Measurements from ENCODE around the gene INCENP. TPM values are rescaled to one million over a fixed set of nuclear protein-coding genes. Genes with fewer than 3 reads are reported as not detected.
"Not testable (repeated sequence)": the region's sequence is repeated elsewhere in the genome, so short reads cannot be mapped to it uniquely, and the experiment has no call there.

The INCENP gene
- total RNA-seq, 2 donors from 2014 or later = 15.4 to 16.7 TPM

DNA sequence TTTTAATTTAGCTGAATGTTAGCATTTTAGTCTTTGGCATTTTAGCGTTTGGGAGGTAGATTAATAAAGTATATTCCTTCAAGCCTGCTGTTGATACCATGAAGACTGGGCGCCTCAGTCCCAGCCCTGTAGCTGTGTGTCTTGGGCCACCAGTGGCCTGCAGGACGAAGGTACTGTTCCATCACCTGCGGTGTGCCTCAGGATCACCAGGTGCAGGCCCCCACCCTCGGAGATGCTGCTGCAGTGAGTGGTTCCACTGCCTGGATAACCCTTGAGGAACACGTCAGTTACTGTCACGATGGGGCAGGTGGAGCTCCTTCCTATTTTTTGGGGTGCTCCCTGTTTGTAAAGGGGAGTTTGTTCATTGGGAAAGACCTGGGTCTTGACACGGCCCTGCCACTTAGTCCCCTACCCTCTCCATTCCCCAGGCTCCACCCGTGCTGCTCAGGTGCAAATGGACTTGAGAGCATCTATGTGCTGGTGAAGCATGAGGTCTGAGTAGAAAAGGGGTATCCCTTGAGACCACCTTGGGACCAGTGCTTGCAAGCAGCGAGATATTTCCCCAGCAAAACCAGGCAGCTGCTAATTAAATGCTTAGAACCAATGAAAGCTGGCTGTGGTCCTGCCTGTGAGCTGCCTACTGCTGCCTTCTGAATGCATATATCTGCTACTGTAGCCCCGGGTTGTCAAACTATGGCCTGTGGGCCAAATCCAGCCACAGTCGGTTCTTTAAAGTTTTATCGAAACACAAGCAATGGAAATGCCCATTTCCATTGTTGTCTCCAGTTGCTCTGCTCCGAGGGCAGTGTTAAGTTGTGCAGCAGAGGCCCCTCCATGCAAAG, 28.7 kb downstream of the INCENP start:
- no peak for DNase-seq
- intact Hi-C loops (cut with DNase I) = no loop called here
- no peak for ATAC-seq

DNA sequence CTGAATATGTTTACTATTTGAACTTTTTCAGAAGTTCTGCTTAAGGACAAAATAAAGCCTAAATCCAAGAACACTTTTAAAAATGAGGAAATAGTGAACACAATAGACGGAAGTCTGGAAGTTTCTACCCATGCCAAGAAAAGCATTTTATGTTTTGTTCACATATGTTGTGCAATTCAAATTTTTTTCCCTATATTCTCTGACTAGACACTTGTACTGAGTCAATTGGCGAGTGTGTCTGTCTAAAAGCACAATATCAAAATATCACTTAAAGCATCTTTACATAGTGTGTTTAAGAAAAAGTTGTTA, 29.2 kb downstream of the INCENP start:
- ATAC-seq (no peak), DNase-seq (no peak)
- intact Hi-C loops (cut with DNase I) = no loop called here

DNA sequence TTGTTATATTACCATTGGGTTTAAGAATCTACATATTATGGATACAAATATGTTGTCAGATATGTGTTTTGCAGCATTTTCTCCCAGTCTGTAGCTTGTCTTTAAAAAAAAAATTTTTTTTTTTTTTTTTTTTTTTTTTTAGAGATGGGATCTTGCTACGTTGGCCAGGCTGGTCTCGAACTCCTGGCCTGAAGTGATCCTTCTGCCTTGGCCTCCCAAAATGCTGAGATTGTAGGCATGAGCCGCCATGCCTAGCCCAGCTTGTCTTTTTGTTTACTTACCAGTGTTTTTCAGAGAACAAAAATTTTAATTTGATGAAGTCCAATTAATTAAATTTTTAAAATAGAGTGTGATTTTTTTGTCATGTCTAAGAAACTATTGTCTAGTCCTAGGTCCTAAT, 29.8 kb downstream of the INCENP start:
- intact Hi-C loops (cut with DNase I) = no loop called here
- no peak for ATAC-seq
- no peak for DNase-seq

DNA sequence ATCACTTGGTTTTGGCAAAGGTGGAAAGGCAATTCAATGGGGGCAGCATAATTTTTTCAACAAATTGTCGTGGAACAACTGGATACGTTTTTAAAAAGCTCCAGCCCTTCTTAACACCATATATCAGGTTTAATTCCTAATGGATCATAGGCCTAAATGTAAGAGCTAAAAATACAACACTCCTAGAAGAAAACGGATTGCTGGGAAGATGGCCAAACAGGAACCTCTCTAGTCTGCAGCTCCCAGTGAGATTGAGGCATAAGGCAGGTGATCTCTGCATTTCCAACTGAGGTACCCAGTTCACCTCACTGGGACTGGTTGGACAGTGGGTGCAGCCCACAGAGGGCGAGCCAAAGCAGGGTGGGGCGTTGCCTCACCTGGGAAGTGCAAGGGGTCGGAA, 33.8 kb downstream of the INCENP start:
- no peak for ATAC-seq
- intact Hi-C loops (cut with DNase I) = no loop called here

DNA sequence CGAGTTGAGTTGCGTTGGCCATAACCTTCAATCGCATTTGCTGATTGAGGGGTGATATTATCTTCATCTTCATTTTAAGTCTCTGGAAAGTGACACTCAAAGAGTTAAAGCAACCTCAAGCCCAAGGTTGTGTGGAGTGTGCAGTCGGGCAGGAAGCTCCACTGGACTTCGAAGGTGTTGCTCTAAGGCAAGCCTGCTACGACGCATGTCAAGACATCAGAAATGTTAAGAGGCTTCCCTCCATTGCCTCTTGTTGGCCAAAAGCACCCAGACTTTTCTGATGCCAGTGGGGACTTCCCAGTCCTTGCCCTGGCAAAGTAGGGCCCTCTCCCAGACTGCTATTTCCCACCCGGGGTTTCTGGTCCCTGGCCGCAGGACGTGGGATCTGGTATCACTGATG, 42.6 kb downstream of the INCENP start:
- ATAC-seq (no peak), DNase-seq (no peak)
- intact Hi-C loops (cut with DNase I) = no loop called here

More for the DNA sequence above, 33.8 kb downstream of the INCENP start:
- no peak for DNase-seq

DNA sequence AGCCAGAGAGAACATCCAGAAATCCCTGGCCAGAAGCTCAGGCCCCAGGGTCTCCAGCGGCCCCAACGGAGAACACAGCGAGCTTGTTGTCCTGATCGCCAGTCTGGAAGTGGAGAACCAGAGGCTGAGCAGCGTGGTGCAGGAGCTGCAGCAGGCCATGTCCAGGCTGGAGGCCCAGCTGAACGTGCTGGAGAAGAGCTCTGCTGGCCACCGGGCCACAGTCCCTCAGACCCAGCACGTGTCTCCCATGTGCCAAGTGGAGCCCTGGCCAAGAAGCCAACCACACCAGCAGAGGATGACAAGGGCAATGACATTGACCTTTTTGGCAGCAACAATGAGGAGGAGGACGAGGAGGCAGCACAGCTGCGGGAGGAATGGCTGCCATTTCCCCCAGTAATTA, 45.6 kb downstream of the INCENP start:
- DNase-seq (no peak), ATAC-seq (peak; percentile 76 to 78)
- intact Hi-C loops (cut with DNase I) = no loop called here

DNA sequence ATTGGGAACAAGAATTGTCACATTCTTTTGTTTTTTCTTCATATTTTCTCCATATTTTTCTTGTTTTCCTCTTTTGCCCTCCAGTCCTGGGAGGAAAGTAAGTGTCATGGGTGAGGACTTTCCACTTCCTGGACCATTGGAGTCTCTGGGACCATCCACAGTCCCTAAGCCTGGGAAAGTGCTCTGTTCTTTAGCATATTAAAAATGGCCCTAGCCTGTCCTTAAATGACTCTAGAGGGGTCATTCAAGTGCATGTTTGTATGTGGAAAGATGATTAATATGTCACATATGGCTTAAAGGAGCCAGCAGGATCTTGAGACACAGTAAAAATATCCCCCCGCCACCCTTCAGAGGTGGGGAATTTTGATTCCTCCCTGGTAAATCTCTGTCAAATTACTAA, 46.1 kb downstream of the INCENP start:
- peak; percentile 47 to 70 for ATAC-seq
- intact Hi-C loops (cut with DNase I) = loop anchor here in 1 of 2 donors (5.0 kb wide), 1 partner anchor 142 kb away; no protein-coding TSS in a partner anchor
- DNase-seq = no peak

DNA sequence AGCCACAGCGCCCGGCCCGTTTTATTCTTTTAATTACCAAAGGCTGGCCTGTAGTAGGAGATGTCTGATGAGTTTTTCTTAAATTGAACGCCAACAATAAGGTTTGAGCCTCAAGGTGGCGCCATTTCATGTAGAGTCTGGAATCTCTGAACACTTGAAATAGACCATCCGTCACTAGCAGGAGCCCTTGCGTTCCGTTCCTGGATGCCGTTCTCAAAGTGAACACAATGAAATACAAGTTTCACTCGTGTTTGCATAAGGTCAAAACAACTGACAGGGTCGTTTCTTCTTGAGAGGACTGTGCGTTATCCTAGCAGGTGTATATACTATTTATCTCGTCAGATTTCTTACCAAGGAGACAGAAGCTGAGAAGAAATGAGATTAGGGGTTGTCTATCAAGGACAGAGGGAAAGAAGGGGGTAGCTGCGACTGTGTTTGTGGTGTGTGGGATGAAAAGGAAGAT, 47.5 kb downstream of the INCENP start:
- ATAC-seq (peak; percentile 67 to 76), DNase-seq (peak; percentile 78)
- intact Hi-C loops (cut with DNase I) = loop anchor here in 1 of 2 donors (5.0 kb wide), 1 partner anchor 141 kb away; no protein-coding TSS in a partner anchor

DNA sequence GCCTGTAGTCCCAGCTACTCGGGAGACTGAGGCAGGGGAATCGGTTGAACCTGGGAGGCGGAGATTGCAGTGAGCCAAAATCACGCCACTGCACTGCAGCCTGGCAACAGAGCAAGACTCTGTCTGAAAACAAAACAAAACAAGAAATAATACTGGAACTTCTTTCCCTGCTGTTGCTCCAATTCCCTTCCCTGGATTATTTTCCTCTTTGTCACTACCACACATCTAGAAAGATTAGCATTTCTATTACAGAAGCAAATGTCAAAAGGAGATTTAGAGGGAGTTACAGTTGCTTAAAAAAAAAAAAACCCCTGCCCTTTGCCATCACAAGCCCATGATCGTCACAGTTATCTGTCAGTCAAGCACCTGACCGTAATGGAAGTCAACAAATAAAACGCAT, 48.5 kb downstream of the INCENP start:
- intact Hi-C loops (cut with DNase I) = loop anchor here in 1 of 2 donors (5.0 kb wide), 1 partner anchor 140 kb away; no protein-coding TSS in a partner anchor
- DNase-seq = no peak
- no peak for ATAC-seq

DNA sequence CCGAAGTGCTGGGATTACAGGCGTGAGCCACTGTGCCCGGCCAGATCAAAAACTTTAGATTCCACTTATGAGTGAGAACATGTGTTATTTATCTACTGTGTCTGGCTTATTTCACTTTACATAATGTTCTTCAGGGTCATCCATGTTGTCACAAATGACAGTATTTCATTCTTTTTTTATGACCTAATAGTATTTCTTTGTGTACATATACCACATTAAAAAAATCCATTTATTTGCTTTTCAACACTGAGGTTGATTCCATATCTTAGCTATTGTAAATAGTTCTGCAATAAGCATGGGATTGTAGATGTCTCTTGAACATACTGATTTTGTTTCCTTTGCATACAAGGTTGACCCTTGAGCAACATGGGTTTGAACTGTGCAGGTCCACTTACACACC, 53.0 kb downstream of the INCENP start:
- intact Hi-C loops (cut with DNase I) = no loop called here
- no peak for DNase-seq
- no peak for ATAC-seq

DNA sequence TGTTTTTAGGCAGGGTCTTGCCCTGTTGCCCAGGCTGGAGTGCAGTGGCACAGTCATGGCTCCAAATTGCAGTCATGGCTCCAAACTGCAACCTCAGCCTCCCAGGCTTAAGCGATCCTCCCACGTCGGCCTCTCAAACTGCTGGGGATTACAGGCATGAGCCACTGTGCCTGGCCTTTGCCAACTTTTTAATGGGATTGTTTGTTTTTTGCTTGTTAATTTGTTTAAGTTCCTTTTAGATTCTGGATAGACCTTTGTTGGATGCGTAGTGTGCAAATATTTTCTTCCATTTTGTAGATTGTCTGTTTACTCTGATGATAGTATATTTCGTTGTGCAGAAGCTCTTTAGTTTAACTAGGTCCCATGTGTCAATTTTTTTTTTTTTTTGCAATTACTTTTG, 56.2 kb downstream of the INCENP start:
- intact Hi-C loops (cut with DNase I) = no loop called here
- no peak for ATAC-seq
- no peak for DNase-seq

DNA sequence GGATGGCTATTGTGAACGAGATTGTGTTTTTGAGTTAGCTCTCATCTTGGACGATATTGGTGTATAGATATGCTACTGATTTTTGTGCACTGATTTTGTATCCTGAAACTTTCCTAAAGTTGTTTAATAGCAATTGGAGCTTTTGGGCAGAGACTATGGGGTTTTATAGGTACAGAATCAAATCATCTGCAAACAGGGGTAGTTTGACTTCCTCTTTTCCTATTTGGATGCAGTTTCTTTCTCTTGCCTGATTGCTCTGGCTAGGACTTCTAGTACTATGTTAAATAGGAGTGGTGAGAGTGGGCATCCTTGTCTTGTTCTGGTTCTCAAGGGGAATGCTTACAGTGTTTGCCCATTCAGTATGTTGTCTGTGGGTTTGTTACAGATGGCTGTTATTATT, 57.3 kb downstream of the INCENP start:
- intact Hi-C loops (cut with DNase I) = no loop called here
- DNase-seq = no peak
- ATAC-seq = no peak

DNA sequence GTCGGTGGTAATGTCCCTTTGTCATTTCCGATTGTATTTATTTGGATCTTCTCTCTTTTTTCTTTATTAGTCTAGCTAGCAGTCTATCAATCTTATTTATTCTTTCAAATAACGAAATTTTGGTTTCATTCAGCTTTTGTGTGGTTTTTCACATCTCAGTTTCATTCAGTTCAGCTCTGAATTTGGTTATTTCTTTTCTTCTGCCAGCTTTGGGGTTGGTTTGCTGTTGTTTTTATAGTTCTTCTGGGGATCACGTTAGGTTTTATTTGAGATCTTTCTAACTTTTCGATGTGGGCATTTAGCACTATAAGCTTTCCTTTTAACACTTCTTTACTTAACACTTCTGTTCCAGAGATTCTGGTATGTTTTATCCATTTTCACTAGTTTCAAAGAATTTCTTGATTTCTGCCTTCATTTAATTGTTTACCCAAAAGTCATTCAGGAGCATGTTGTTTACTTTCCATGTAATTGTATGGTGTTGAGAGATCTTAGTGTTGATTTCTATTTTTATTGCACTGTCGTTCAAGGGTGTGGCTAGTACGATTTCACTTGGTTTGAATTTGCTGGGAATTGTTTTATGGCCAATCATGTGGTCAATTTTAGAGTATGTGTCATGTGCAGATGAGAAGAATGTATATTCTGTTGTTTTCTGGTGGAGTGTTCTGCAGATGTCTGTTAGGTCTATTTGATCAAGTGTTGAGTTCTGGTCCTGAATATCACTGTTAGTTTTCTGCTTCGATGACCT, 58.5 kb downstream of the INCENP start:
- ATAC-seq (no peak), DNase-seq (no peak)
- intact Hi-C loops (cut with DNase I) = no loop called here

DNA sequence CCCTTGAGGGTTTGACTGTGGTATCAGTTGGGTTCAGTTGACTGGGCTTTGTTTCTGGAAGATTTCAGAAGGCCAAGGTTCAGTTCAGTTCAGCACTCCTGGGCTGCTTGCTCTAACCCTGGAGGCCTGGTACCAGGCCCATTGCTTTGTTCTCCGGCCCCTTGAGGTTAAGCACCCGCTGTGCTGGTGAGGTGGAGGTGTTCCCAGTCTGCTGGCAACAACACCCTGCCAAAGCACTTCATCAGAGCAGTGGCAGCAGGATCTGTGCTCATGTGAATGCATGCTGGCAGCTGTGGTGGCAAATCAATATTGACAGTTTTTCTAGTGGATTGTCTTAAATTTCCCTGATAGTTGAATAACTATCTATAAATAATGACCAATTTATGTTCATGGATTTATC, 62.4 kb downstream of the INCENP start:
- DNase-seq (no peak), ATAC-seq (no peak)

DNA sequence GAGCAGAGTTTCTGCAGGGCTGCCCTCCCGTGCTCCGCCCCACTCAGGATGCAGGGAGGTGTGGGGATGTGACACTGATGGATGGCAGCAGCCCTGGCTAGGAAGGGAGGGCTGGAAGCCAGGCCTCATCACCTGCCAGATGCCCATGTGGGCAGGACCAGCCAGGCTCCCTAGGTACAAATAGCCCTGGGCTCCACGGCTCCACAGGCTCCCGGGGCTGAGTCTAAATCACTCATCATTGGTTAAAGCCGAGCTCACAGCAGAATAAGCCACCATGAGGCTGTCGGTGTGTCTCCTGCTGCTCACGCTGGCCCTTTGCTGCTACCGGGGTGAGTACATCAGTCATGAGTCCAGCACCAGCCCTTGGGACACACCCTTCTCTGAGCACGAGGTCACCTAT, 66.2 kb downstream of the INCENP start, which contains the start of gene SCGB1D1:
TSS of gene SCGB1D1 (plus strand) at position 206 of the 400 bp plus-strand sequence. CDS start at position 275, 69 bp downstream.
- no peak for DNase-seq

More for the DNA sequence above, 62.4 kb downstream of the INCENP start:
- intact Hi-C loops (cut with DNase I) = no loop called here

DNA sequence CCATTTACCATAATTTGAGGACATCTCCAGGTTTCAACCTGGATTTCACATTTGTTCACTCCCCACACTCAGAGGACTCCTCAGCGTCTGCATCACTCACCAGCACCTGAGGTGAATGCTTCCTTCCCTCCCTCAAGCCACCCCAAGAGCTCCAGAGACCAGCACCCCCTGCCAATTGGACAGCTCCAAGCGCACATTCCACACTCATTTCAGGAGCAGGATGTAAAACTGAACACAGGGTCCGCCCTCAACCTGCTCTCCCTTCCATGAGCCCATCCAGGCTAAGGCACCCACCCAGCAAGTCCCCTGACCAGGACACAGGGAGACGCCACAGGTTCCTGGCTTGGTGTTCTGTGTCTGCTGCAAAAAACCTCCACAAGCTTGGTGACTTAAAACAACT, 70.1 kb downstream of the INCENP start:
- no peak for DNase-seq
- no peak for ATAC-seq
- intact Hi-C loops (cut with DNase I) = no loop called here

More for the DNA sequence above, 66.2 kb downstream of the INCENP start, which contains the start of gene SCGB1D1:
- intact Hi-C loops (cut with DNase I) = no loop called here
- no peak for ATAC-seq

DNA sequence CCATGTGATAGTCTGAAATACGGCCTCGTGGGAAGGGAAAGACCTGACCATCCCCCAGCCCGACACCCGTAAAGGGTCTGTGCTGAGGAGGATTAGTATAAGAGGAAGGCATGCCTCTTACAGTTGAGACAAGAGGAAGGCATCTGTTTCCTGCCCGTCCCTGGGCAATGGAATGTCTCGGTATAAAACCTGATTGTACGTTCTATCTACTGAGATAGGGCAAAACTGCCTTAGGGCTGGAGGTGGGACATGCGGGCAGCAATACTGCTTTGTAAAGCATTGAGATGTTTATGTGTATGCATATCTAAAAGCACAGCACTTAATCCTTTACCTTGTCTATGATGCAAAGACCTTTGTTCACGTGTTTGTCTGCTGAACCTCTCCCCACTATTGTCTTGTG, 71.2 kb downstream of the INCENP start:
- intact Hi-C loops (cut with DNase I); DNase-seq; ATAC-seq: not testable (repeated sequence)

DNA sequence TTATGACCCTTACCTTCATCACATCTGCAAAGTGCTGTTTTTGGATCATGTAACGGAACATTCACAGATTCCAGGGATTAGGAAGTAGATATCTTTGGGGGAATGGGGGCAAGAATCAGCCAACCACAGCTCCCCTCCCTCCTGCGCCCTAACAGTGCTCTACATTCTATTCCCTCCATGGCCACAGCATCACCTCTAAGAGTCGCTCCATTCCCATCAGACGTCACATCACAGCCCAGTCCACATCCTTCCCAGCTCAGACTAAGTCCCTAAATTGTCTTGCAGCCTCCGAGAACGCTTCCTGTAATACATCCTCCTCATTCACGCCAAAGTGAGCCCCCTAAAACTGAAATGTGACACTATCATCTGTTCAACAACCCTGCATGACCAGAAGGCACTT, 72.1 kb downstream of the INCENP start:
- no peak for DNase-seq
- no peak for ATAC-seq
- intact Hi-C loops (cut with DNase I) = no loop called here

DNA sequence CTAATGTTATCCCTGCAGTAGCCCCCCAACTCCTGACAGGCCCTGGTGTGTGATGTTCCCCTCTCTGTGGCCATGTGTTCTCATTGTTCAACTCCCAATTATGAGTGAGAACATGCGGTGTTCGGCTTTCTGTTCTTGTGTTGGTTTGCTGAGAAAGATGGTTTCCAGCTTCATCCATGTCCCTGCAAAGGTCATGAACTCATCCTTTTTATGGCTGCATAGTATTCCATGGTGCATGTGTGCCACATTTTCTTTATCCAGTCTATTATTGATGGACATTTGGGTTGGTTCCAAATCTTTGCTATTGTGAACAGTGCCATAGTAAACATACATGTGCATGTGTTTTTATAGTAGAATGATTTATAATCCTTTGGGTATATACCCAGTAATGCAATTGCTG, 73.6 kb downstream of the INCENP start:
- ATAC-seq; DNase-seq; intact Hi-C loops (cut with DNase I): not testable (repeated sequence)

DNA sequence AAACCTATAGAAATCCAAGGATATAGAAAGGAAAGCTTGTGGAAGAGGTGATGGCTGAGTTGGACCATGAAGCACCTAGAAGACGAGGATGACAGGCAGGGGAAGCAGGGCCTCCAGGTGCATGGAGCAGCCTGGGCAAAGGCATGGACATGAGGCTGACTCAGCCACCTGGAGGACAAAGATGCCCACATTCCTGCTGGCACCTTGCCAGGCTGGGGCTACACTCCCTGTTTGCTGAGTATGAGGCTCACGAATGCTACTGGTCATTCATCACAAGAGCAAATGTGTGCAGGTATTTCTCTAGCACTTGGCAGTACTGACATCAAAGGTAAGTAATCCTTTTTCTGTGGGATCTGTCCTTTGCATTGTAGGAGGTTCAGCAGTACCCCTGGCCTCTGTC, 77.6 kb downstream of the INCENP start:
- DNase-seq = no peak
- intact Hi-C loops (cut with DNase I) = no loop called here
- ATAC-seq = no peak

Measured in left cardiac atrium (tissue), 4 donors.